ENCODE results near the gene FARP1.

GRCh38 chr13:98313023-98313921 is 170.4 kb downstream of the FARP1 start:
- TF ChIP-seq CTCF (IDR thresholded peaks at IDR 0.05) (no peak), POLR2A (IDR thresholded peaks at IDR 0.05) (no peak)

Data from sigmoid colon (tissue), 3 donors.